Upper lobe of left lung (tissue), 4 donors: ENCODE results near the gene SYNJ2.

ENCODE experiments used
- CTCF ChIP-seq, 6 experiments: fragments of 450-650 bp in 4 of 6; fragments of 200-600 bp in 2 of 6; sonication (generic) in 2 of 6; IDR thresholded peaks; one replicate each; pipeline ENCODE4 v1.5.1; 2016 to 2019; ENCODE audit warnings: antibody characterized with exemption in 6 of 6
- EP300 ChIP-seq, 4 donors: sonication (generic); formaldehyde crosslinking; IDR thresholded peaks; one replicate each; pipeline ENCODE4 v1.5.1; 2017; ENCODE audit warnings: antibody characterized with exemption in 4 of 4, control low read depth in 2 of 4
- POLR2A ChIP-seq, 4 donors: fragments of 450-650 bp; IDR thresholded peaks; one replicate each; pipeline ENCODE4 v1.5.1; 2016 to 2017; ENCODE audit warnings: antibody characterized with exemption in 4 of 4, mild to moderate bottlenecking in 2 of 4
- POLR2AphosphoS5 ChIP-seq, 2 donors: sonication (generic); formaldehyde crosslinking; IDR thresholded peaks; one replicate each; pipeline ENCODE4 v1.5.1; 2017; ENCODE audit warnings: antibody characterized with exemption in 2 of 2

GRCh38 chr6:158009935-158010585 is 28.4 kb downstream of the SYNJ2 start:
- no peak for TF ChIP-seq POLR2A (IDR thresholded peaks at IDR 0.05)
- no peak for TF ChIP-seq CTCF (IDR thresholded peaks at IDR 0.05)
- no peak for TF ChIP-seq POLR2AphosphoS5 (IDR thresholded peaks at IDR 0.05)
- TF ChIP-seq EP300 (IDR thresholded peaks at IDR 0.05): no peak
